PC-9 (cell line): ENCODE results near the gene MTX2. TPM values are rescaled to one million over a fixed set of nuclear protein-coding genes. Genes with fewer than 3 reads are reported as not detected.

Experiments
- BruUV-seq: library from RNA; stranded (reverse); fragments of 400-500 nt; replicated peaks from 2 replicates; lab custom pipeline; 2021; lab: Mats Ljungman, UMichigan
- CTCF ChIA-PET: fragments of 300-600 bp; sonication (Branson Sonifier 250); formaldehyde crosslinking; loops from one replicate; lab custom pipeline; 2022; ENCODE audit warnings: antibody characterized with exemption; lab: Charles Lee
- POLR2A ChIA-PET: fragments of 300-600 bp; sonication (Branson Sonifier 250); formaldehyde crosslinking; loops from one replicate; lab custom pipeline; 2022; ENCODE audit warnings: antibody characterized with exemption; ENCODE audit not compliant: unreplicated experiment; lab: Charles Lee
- DNase-seq, 2 experiments: peaks; one replicate each; pipeline versions ENCODE4 v3.0.0 to v3.0.0-alpha.2; 2015 to 2022; ENCODE audit warnings: mixed read lengths in 1 of 2
- H2AFZ ChIP-seq: fragments of 200-600 bp; sonication (generic); 2 replicates; pipeline ENCODE4 v1.8.1; 2017; ENCODE audit warnings: antibody characterized with exemption
- H3F3A ChIP-seq: fragments of 200-600 bp; sonication (generic); 2 replicates; pipeline ENCODE4 v1.8.1; 2017; ENCODE audit warnings: antibody characterized with exemption, mild to moderate bottlenecking, low read depth; ENCODE audit not compliant: insufficient read depth
- H3K27ac ChIP-seq: fragments of 200-600 bp; sonication (generic); 2 replicates; pipeline ENCODE4 v1.6.1; 2016; ENCODE audit warnings: mixed run types
- H3K27me3 ChIP-seq: fragments of 200-600 bp; sonication (generic); 2 replicates; pipeline ENCODE4 v1.6.1; 2016; ENCODE audit warnings: low read depth, mixed run types; ENCODE audit not compliant: insufficient read depth
- H3K36me3 ChIP-seq: fragments of 200-600 bp; sonication (generic); 2 replicates; pipeline ENCODE4 v1.6.1; 2016; ENCODE audit warnings: low read depth, mixed run types
- H3K4me1 ChIP-seq: fragments of 200-600 bp; sonication (generic); replicated peaks from 2 replicates; pipeline ENCODE4 v1.6.1; 2016; ENCODE audit warnings: mixed run types; ENCODE audit not compliant: insufficient read depth
- H3K4me2 ChIP-seq: fragments of 200-600 bp; sonication (generic); 2 replicates; pipeline ENCODE4 v1.6.1; 2017; ENCODE audit warnings: mixed run types
- H3K4me3 ChIP-seq: fragments of 200-600 bp; sonication (generic); 2 replicates; pipeline ENCODE4 v1.6.1; 2016; ENCODE audit warnings: mixed run types
- H3K79me2 ChIP-seq: fragments of 200-600 bp; sonication (generic); 2 replicates; pipeline ENCODE4 v1.6.1; 2017; ENCODE audit warnings: low read depth, mixed run types
- H3K9me2 ChIP-seq: fragments of 200-600 bp; sonication (generic); 2 replicates; pipeline ENCODE4 v1.8.1; 2017; ENCODE audit warnings: mild to moderate bottlenecking; ENCODE audit not compliant: insufficient read depth
- H3K9me3 ChIP-seq: fragments of 200-600 bp; sonication (generic); 2 replicates; pipeline ENCODE4 v1.8.1; 2016; ENCODE audit warnings: low read depth; ENCODE audit not compliant: insufficient read depth
- H4K20me1 ChIP-seq: fragments of 200-600 bp; sonication (generic); 2 replicates; pipeline ENCODE4 v1.8.1; 2017; ENCODE audit not compliant: insufficient read depth
- EZH2 ChIP-seq: fragments of 200-600 bp; sonication (generic); IDR thresholded peaks from 2 replicates; pipeline ENCODE4 v1.8.0; 2017; ENCODE audit warnings: antibody characterized with exemption, low read depth
- intact Hi-C: fragments of 100-400 bp; cut with micrococcal nuclease; formaldehyde crosslinking; loops from one replicate; pipeline ENCODE4 v1.10.0; 2022; ENCODE audit not compliant: unreplicated experiment
- total RNA-seq: library from RNA; stranded (reverse); gene quantifications from 2 replicates; pipeline ENCODE4 v1.2.3, GENCODE V29; 2021
- TF ChIP-seq, protein P1 (sequence below): fragments of 200-600 bp; sonication (generic); conservative IDR thresholded peaks from 2 replicates; pipeline ENCODE4 v1.6.1; 2017; ENCODE audit warnings: mixed run types, antibody characterized with exemption, mild to moderate bottlenecking, moderate library complexity

Gene MTX2
- total RNA-seq, 1 experiment from 2014 or later = 53.9 TPM

DNA sequence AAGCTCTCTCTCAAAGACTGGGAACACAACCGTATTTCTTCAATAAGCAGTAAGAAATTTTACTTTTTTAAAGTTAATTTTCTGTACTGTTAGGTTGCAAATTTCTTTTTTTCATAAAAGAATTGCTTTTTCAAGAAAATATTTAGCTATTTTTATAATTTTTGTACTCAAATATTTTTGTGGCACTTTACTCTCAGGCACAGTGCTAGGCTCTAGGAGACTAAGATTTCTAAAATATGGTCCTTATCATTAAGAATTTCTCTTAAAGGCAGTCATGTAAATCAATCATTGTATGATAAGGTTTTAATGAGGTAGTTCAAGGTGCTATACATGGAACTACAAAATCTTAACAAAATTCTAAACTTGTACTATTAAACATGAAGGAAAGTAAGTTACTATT lies 61.4 kb downstream of the MTX2 start:
- Histone ChIP-seq H3K9me3 (no peaks in the 10 kb centered on the region), H3K27me3 (no peaks in the 10 kb centered on the region), H3K27ac (no peak overlapping the region), H3K4me2 (no peak overlapping the region), H4K20me1 (peaks cover 12% of the 10 kb centered on the region; the same call in 1 of the 2 replicates), H3K79me2 (no peaks in the 10 kb centered on the region), H3K36me3 (peaks cover 22% of the 10 kb centered on the region), H2AFZ (no peak overlapping the region), H3K4me3 (no peak overlapping the region), H3K4me1 (no peaks in the 10 kb centered on the region), H3K9me2 (no peaks in the 10 kb centered on the region), H3F3A (peaks cover 4% of the 10 kb centered on the region; the same call in 1 of the 2 replicates)
- BruUV-seq = no TSS peak
- no peak for DNase-seq
- ChIA-PET CTCF (no interaction called here), POLR2A (no interaction called here)
- TF ChIP-seq, protein P1, sequence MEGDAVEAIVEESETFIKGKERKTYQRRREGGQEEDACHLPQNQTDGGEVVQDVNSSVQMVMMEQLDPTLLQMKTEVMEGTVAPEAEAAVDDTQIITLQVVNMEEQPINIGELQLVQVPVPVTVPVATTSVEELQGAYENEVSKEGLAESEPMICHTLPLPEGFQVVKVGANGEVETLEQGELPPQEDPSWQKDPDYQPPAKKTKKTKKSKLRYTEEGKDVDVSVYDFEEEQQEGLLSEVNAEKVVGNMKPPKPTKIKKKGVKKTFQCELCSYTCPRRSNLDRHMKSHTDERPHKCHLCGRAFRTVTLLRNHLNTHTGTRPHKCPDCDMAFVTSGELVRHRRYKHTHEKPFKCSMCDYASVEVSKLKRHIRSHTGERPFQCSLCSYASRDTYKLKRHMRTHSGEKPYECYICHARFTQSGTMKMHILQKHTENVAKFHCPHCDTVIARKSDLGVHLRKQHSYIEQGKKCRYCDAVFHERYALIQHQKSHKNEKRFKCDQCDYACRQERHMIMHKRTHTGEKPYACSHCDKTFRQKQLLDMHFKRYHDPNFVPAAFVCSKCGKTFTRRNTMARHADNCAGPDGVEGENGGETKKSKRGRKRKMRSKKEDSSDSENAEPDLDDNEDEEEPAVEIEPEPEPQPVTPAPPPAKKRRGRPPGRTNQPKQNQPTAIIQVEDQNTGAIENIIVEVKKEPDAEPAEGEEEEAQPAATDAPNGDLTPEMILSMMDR = no peak
- TF ChIP-seq EZH2 = no peak
- intact Hi-C loops = loop anchor here (10.0 kb wide), 2 partner anchors 224 to 324 kb away; no protein-coding TSS in a partner anchor

DNA sequence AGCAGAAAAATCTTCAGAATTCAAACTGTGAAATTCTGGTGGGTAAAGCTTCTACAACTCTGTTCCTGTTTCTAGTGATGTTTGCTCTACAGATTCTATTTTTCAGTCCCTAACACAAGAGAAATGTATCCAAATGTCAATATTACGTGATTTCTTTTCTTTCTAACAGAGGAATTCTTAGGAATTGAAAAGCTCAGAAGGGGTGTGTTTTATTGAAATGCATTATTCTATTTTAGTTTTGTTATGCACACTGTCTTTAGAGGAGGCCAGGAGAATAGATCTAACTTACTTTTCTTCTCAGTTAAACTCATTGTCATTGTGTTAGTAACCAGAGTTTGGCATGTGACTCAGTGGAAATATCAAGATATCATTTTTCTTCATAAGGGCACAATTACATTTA lies 62.4 kb downstream of the MTX2 start:
- intact Hi-C loops = loop anchor here (10.0 kb wide), 2 partner anchors 223 to 323 kb away; no protein-coding TSS in a partner anchor
- Histone ChIP-seq H3K4me2 (no peak overlapping the region), H3K36me3 (peaks cover 22% of the 10 kb centered on the region), H3K4me3 (no peak overlapping the region), H3K27ac (no peak overlapping the region), H2AFZ (no peak overlapping the region), H4K20me1 (0 out of 2 replicates have a peak, but pooled peaks cover 4% of the 10 kb centered on the region), H3K79me2 (no peaks in the 10 kb centered on the region), H3K9me2 (no peaks in the 10 kb centered on the region), H3K4me1 (no peaks in the 10 kb centered on the region), H3K27me3 (no peaks in the 10 kb centered on the region), H3F3A (no peaks in the 10 kb centered on the region), H3K9me3 (no peaks in the 10 kb centered on the region)
- TF ChIP-seq, protein P1 = no peak
- no peak for TF ChIP-seq EZH2
- CTCF ChIA-PET = no interaction called here
- no peak for DNase-seq
- POLR2A ChIA-PET = no interaction called here
- BruUV-seq = no TSS peak

DNA sequence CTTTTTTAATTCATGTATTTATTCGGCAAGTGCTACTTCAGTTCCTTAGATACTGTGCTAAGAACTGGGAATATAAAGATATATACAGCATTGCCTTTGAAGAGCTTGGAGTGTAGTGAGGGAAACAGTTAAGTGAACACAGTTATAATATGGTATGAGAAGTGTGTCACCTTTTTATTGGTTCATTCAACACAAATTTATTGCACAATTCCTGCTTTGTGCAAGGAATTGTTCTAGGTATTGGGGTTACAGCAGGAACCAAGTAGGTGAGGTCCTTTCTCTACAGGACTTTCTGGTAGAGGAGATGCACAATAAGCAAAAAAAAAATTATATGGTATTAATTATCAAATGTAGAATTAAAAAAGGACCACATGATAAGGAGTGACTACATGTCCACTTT lies 65.5 kb downstream of the MTX2 start:
- H3K36me3 ChIP-seq = peaks cover 16% of the 10 kb centered on the region; the same call in 1 of the 2 replicates
- TF ChIP-seq EZH2 = no peak
- TF ChIP-seq, protein P1 = no peak
- intact Hi-C loops = loop anchor here (10.0 kb wide), 2 partner anchors 220 to 320 kb away; no protein-coding TSS in a partner anchor
- POLR2A ChIA-PET = no interaction called here
- no peak overlapping the region for H3K4me2 ChIP-seq
- H4K20me1 ChIP-seq = 0 out of 2 replicates have a peak, but pooled peaks cover 3% of the 10 kb centered on the region
- no peak overlapping the region for H3K27ac ChIP-seq
- H3K27me3 ChIP-seq = no peaks in the 10 kb centered on the region
- DNase-seq = no peak
- CTCF ChIA-PET = no interaction called here
- no peaks in the 10 kb centered on the region for H3K79me2 ChIP-seq
- no peaks in the 10 kb centered on the region for H3K4me1 ChIP-seq
- H3K9me2 ChIP-seq = no peaks in the 10 kb centered on the region
- no peak overlapping the region for H2AFZ ChIP-seq
- no peaks in the 10 kb centered on the region for H3F3A ChIP-seq
- no peaks in the 10 kb centered on the region for H3K9me3 ChIP-seq
- no peak overlapping the region for H3K4me3 ChIP-seq
- no TSS peak for BruUV-seq
